ENCODE data around the gene JMJD1C.

The JMJD1C gene

DNA sequence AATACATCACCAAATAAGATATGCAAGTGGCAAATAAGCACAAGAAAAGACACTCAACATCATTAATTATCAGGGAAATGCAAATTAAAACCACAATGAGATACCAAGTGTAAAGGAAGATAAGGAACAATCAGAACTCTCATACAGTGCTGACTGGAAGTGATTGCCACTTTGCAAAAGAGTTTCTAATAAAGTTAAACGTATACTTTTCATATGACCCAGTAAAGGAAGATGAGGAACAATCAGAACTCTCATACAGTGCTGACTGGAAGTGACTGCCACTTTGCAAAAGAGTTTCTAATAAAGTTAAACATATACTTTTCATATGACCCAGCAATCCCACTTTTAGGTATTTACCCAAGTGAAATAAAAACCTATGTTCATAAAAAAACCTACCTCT lies 12.2 kb upstream of the JMJD1C start:
- no peak for FAIRE-seq

DNA sequence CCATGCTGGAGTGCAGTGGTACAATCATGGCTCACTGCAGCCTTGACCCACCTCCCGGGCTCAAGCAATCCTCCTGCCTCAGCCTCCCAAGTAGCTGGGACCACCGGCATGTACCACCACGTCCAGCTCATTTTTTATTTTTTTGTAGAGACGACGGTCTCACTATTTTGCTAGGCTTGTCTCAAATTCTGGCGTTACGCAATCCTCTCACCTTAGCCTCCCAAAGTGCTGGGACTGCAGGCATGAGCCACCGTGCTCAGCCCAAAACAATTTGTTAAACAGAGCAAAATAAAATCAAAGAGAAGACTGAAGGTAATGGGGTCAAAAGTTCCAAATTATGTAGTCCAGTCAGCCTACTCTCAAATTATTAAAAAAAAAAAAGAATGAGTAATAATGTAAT lies 8.7 kb upstream of the JMJD1C start:
- no peak for FAIRE-seq

DNA sequence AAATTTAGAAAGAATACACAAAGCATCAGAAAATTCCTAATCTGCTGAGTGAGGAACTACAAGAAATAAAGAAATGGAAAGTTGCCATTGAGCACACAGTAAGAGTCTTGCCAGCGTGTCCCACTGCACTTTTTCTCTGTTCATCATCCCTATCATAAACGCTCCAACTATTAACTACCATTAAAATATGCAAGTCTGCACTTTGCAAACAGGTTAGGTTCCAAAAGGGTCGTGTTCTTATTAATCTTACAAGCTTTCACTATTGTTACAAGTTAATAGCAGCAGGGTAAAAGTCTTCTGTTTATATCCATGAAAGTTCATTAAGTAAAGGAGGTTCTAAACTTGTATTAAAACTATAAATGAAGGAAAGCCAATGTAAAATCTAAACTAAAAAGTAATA lies 5.2 kb upstream of the JMJD1C start:
- no peak for FAIRE-seq

DNA sequence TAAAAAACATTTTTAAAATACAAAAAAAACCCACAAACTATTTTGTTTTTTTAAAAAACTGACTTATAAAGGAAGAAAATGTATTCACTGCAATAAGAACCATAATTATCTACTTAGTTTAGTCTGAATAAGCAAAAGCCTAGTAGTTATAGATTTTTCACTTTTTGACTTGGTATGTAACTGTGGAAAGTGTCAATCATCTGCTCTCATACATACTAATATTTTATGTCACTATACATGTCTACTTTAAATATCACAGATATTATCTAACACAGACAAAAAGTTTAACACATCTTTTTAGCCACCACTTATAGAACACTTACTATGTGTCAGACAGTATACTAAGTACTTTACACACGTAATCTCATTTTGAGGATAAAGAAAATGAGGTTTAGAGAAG lies 3.2 kb upstream of the JMJD1C start:
- FAIRE-seq, result peak; percentile 78

DNA sequence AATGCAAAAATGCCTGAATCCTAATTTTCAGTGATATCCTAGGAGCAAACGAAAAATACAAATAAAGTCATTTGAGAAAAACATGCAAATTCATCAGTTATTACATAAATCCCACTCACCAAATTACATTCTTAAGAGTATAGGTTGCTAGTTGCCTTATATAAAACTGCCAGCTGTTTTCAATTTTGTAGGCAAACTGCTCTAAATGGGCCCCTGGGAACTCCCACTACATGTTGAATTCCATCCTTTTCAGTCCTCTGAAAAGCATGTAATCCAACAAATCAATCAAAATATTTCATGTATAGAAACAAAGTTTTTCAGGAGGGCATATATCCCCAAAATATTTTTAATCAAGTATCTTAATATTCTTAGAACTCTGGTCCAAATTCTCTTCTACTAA lies 2.1 kb upstream of the JMJD1C start:
- peak; percentile 93 for FAIRE-seq

GRCh38 chr10:63466144-63466935 lies 563 bp upstream of the JMJD1C start:
- peak; percentile 95 for FAIRE-seq

- FAIRE-seq, result peak; percentile 83
Measured at GRCh38 chr10:63464402-63465292, 1.1 kb downstream of the JMJD1C start.

DNA sequence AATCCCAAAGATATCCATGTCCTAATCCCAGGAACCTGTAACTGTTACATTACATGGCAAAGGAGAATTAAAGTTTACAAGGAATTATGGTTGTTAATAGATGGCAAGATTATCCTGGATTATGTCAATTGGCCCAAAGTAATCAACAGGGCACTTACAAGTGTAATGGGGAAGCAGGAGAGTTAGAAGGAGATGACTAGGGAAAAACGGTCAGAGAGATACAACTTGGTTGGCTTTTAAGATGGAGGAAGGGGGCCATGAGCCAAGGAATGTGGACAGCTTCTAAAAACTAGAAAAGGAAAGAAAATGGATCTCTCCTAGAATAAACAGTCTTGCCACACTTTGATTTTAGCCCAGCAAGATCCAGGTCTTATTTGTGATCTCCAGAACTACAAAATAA lies 3.3 kb downstream of the JMJD1C start:
- FAIRE-seq, result no peak

GRCh38 chr10:63458177-63458576 lies 7.6 kb downstream of the JMJD1C start:
- FAIRE-seq, result no peak

GRCh38 chr10:63457594-63457993 lies 8.2 kb downstream of the JMJD1C start:
- FAIRE-seq, result no peak

DNA sequence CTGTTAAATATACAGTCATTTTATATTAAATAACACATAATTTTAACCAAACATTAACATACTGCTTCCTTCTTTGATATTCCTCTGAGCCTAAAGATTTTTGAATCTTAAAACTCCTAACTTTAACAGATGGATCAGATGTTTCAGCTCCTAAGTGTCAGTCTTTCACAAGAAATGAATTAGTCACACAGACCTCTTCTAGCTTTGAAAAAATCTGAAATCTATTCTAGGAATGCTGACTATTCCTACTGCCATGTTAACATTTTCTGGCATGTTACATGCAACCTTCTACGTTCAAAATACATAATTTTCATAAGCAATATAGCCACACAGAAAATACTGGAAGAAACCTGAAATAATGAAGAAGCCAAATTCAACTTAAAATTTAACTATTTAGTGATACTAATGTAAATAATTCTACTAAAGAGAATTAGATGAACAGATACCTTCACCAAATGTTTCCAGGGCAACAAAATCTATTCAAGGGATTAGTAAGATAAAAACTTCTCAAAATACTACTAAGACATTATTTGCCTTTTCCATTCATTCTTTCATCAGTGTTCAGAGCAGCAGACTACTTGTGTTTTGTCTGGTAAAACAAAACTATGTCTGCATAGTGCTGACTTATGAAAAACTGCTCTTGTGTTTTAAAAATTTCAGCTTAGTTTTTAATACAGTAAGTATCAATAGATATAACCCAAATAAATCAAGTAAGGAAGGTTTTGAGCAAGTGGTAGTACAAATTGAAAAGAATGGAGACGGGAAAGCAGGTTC lies 9.2 kb downstream of the JMJD1C start:
- no peak for FAIRE-seq

DNA sequence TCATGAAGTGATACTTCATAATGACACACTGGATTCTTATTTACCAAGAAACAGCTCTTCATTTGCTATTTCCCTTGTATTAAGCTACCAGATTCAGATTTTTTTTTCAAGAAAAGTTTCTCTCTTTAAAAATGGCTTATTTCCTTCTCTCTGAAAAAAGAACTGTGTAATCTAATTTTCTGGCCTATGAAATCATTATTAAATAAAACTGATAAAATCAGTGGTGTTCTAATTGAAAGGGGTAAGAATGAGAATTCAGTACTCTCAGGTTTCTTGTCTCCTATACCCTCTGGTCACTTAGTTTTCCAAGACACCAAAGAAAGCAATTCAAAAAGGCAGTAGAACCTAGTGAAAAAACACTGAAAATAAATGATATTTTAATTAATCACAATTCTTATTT lies 10.3 kb downstream of the JMJD1C start:
- FAIRE-seq, result no peak

DNA sequence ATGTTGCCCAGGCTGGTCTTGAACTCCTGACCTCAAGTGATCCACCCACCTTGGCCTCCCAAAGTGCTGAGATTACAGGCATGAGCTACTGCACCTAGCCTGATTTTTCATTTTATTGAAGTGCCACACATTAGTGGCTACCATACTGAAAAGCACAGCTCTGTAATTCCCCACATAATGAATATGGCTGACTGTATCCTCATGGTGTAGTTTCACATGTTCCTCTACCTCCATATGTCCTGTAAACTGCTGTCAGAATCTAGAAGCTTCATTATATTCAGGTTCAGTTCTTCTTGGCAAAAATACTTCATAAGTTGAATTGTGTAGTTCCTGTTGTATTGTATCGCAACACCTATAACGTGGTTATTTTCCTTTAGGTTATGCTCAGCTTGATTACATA lies 11.1 kb downstream of the JMJD1C start:
- FAIRE-seq, result no peak

DNA sequence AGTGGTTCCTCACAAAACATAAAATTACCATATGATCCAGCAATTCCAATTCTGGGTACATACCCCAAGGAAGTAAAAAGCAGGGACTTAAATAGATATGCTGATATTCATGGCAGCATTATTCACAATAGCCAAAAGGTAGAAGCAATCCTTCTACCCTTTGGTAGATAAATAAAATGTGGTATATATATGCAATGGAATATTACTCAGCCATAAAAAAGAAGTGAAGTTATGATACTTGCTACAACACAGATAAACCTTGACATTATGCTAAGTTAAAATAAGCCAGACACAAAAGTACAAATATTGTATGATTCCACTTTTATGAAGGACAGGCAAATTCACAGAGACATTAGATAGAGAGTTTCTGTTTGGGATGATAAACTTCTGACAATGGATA lies 13.3 kb downstream of the JMJD1C start:
- no peak for FAIRE-seq

GRCh38 chr10:63446716-63447440 lies 18.9 kb downstream of the JMJD1C start:
- FAIRE-seq, result no peak

DNA sequence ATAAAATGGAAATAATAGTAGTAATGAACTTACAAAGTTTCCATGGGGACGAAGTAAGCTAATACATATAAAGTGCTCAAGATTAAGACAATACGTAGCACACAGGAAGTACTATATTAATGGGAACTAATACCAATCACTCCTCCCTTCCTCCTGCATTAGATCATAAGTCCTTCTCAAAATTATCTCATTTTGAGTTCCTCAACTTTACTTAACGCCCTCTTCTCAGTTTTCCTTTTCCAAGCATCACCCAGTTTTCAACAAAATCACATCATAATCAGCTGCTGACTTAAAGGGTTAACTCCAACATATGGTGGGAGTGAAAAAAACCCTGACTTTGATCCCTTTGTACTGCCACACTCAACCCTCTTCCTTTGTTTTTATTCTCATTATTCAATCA lies 24.4 kb downstream of the JMJD1C start:
- no peak for FAIRE-seq

- no peak for FAIRE-seq
Measured at GRCh38 chr10:63439607-63440006, 26.2 kb downstream of the JMJD1C start.

DNA sequence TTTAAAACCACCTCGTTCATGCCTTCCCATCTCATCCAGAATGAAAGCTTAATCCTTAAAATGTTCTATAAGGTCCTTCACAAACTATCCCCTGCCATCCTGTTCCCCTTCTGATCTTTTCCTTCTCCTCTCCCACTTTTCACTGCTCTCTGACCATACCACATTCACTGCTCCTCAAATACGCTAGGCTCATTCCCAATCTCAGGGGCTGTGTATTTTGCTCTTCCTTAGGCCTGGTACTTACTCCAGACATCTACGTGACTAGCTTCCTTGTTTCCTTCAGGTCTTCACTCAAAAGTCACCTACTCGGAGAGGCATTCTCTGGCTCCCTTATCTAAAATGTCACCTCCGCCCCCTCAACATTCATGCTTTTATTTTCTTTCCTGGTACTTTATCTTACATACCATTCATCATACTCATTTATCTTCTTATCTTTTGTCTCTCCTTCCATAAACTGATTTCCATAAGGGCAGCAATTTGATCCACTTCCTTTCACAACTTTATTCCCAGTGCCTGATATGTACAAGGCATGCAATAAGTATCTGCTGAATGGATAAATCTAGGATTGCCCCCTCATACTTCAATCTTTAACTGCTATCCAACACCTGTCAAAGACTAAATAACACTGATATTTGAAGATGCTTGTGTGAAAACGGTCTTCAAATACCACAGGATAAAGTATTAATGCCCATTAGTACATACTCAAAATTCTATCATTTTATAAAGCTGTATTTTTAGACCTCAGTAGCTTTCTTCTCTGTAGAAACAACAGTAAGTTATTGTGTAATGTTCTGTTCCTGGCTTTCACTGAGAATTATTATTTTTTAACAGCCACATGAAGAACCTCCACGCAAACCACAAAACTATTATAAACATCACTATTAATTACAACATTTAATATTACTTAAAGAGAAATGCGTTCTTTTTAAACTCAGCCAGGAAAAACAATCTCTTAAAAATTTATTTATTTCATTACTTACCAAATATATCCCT lies 27.0 kb downstream of the JMJD1C start:
- FAIRE-seq, result peak; percentile 71

DNA sequence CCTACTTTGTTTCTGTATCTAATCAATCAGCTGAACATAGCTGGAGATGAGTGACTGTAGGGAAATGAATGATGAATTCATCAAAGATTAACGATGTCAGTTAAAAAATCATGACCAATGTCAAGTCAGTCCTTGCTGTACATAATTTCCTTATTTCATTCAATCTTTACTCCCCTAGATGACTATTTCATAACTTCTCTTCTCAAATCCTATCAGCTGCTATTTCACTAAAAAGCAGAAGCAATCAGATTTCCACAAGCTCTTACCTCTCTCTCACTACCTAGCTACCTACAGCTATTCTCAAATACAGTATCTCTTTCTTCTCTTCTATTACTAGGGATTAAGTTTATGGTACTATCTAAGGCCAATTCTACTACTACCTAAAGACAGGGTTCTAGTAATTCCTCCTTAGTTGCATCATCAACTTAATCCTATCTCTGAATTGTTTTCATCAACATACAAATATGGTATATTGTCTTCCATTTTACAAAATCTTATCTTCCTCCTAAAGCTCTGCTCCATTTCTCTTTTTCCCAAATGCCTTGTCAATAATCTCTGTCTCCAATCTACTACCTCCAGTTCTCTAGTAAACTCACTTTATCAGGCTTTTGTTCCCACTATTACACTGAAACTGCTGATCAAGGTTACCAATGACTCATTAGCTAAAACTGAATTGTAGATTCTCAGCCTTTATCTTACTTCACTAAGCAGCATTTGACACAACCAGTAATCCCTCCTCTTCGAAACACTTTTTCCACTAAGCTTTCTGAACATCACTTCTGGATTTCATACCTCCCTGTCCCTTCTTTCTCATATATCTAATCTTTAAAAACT lies 28.4 kb downstream of the JMJD1C start:
- no peak for FAIRE-seq

DNA sequence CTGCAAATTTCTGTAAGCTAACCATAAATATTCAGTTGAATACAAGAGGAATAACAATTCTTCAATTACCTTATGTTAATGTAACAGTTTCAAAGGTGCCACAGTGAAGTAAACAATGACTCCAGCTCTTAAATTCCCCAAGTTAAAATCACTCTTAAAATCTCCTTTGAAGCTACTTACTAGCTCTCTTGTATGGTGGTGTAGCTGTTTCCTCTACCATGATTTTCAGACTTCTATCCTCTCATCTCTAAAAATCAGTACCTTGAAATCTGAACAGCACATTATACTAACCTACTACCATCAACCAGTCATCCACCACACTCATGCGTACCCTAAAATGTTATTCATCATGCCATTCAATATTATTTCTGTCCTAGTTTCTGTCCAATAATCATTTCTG lies 29.6 kb downstream of the JMJD1C start:
- FAIRE-seq, result no peak
